Pancreas (tissue), 10 donors: Measurements from ENCODE around the gene PIGW. TPM values are rescaled to one million over a fixed set of nuclear protein-coding genes. Genes with fewer than 3 reads are reported as not detected.

Experiments used
- ATAC-seq, 4 donors: fragments of 200-7000 bp; cut with Tn5 transposase; one replicate each; pipeline versions ENCODE4 v1.8.0 to v1.9.1; 2020; ENCODE audit warnings: mild to moderate bottlenecking in 4 of 4, moderate library complexity in 4 of 4
- DNase-seq, 6 donors: peaks; one replicate each; pipeline ENCODE4 v3.0.0-alpha.2; 2020
- FAIRE-seq: peaks from 2 replicates; lab custom pipeline; 2012; peaks lifted over from hg19 to GRCh38; lab: Jason Lieb, UNC
- H3K27ac ChIP-seq, 4 donors: fragments of 200-600 bp; sonication (generic); 1 replicate in 3 of 4; 2 replicates in 1 of 4; pipeline versions ENCODE4 v1.5.0 to v1.8.0; 2020
- H3K27me3 ChIP-seq, 4 donors: fragments of 200-600 bp; one replicate each; pipeline ENCODE4 v1.8.0; 2021
- H3K36me3 ChIP-seq, 3 donors: fragments of 200-600 bp; sonication (generic) in 1 of 3; one replicate each; pipeline versions ENCODE4 v1.5.0 to v1.8.0; 2020 to 2021
- H3K4me1 ChIP-seq, 3 donors: fragments of 200-600 bp; one replicate each; pipeline ENCODE4 v1.8.0; 2021
- H3K4me3 ChIP-seq, 4 donors: fragments of 200-600 bp; sonication (generic) in 2 of 4; one replicate each; pipeline versions ENCODE4 v1.5.0 to v1.8.0; 2020 to 2021
- H3K9me3 ChIP-seq, 4 donors: fragments of 200-600 bp; one replicate each; pipeline ENCODE4 v1.8.0; 2021
- WGBS, 2 donors: extraction: QIAGEN DNeasy Blood & Tissue Kit; methylation state at CpG; one replicate each; pipeline ENCODE4 v1.1.7; 2013; 5-methylcytosine and 5-hydroxymethylcytosine counted together
- intact Hi-C, 3 donors: fragments of 100-400 bp; cut with DNase I; formaldehyde crosslinking; loops; one replicate each; pipeline versions ENCODE4 v1.11.1 to v1.14.2; 2022
- polyA plus RNA-seq, 2 donors: library from polyadenylated mRNA; stranded (reverse); fragments of 200-250 nt; gene quantifications; one replicate each; pipeline ENCODE4 v1.2.3, GENCODE V29; 2013
- total RNA-seq, 6 donors: library from RNA; stranded (reverse); fragmentation: NEBNext Ultra II Directional in 4 of 6; extraction: Animal tissue kit (Norgen Biotek cat#: 25700) in 4 of 6; gene quantifications; one replicate each; pipeline versions ENCODE4 v1.2.1 to v1.2.4, GENCODE V29; 2021 to 2023
- TF ChIP-seq, protein P1 (sequence below), 4 donors: fragments of 200-600 bp; sonication (generic) in 3 of 4; IDR thresholded peaks; one replicate each; pipeline versions ENCODE4 v1.5.0 to v1.8.0; 2021; ENCODE audit warnings: antibody characterized with exemption in 4 of 4
- donor health status: healthy with polysubstance abuse.
- donor health status: DM: no; HTN: no; CAD: no; lungs with moderate emphysema.
- donor health status: DM: no; HTN: no; CAD: no.
- donor health status: control.
- donor health status: control.
- donor health status: Bipolar disorder and iron deficiency.
- donor health status: DM: yes; HTN: yes; CAD: no.
- donor health status: DM: no; HTN: no; CAD: no.
- donor health status: DM: no; HTN: no; CAD: no.
- donor health status: DM: yes; HTN: yes; CAD: no.

PIGW gene
- total and polyA plus RNA-seq, 8 donors: 1.1 to 3.9 (median 2.9) TPM

DNA sequence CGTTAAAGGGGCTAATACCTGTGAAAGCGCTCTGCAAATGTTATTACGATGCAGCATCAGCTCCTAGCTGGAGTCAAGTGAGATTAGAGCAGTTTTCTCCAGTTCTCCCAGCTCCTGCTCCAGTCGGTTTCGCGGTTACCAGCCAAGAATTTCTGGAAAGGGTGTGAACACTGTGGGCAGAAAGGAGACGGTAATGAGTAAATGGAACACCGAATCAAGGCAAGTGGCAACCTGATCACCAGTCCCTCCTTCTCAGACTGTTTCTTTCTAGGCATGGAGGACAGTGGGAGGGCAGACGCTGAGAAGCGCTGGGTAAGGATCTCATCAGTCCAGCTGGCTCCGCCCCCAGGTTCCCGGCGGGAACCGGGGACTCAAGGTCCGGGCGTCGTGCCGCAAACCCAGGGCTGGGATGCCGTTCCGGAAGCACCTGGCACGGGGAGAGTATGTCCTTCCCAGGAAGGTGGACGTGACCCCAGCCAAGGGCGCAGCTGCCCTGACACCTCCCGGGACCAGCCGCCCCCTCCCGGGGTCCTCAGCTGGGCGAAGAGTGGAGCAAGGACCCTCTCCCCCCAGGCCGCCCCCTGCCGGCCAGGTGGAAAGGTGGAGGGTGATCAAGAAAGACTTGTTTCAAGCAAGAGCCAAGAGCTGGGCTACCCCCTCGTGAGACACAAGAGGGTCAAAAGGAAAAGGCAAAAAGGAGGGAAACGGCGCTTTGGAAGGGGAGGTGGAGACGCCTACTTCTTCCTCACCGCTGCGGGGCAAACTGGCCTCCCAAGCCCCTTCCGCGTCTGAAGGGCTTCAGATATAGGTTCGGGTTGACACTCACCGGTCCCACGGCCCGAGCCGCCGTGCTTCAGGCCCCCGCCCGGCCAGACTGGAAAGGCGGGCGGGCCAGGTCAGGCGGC lies 600 bp upstream of the PIGW start:
- ATAC-seq (peak; percentile 50 to 66 (median 59)), FAIRE-seq (no peak), DNase-seq (peak; percentile 57 to 90 (median 75))
- no peaks in the 10 kb centered on the region for H3K9me3 ChIP-seq
- peaks cover 0 to 5% (median 0%) of the 10 kb centered on the region in 3 donors for H3K4me1 ChIP-seq
- no peaks in the 10 kb centered on the region for H3K36me3 ChIP-seq
- peak overlapping the region; percentile 55 to 82 (median 73) for H3K4me3 ChIP-seq
- H3K27ac ChIP-seq: peak overlapping the region; percentile 85 to 95 (median 91)
- TF ChIP-seq, protein P1, sequence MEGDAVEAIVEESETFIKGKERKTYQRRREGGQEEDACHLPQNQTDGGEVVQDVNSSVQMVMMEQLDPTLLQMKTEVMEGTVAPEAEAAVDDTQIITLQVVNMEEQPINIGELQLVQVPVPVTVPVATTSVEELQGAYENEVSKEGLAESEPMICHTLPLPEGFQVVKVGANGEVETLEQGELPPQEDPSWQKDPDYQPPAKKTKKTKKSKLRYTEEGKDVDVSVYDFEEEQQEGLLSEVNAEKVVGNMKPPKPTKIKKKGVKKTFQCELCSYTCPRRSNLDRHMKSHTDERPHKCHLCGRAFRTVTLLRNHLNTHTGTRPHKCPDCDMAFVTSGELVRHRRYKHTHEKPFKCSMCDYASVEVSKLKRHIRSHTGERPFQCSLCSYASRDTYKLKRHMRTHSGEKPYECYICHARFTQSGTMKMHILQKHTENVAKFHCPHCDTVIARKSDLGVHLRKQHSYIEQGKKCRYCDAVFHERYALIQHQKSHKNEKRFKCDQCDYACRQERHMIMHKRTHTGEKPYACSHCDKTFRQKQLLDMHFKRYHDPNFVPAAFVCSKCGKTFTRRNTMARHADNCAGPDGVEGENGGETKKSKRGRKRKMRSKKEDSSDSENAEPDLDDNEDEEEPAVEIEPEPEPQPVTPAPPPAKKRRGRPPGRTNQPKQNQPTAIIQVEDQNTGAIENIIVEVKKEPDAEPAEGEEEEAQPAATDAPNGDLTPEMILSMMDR (IDR thresholded peaks at IDR 0.05): peak; percentile 12 to 54 (median 32)
- H3K27me3 ChIP-seq: no peaks in the 10 kb centered on the region
- intact Hi-C loops: no loop called here
- WGBS, 2 donors: 5 to 6% methylated on average over 48 of the region's 48 CpGs

DNA sequence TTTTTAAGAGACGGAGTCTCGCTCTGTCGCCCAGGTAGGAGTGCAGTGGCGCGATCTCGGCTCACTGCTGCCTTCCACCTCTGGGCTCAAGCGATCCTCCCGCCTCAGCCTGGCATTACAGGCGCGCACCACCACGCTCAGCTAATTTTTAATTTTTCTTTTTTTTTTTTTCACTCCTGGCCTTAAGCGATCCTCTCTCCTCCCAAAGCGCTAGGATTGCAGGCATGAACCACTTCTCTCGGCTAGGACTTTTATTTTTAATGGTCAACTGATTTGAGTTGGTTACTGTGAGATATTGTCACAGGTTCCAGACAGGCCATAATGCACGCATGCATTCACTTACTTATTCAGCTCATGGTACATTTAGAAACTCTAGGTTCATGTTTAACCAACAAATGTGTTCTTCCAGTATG lies 888 bp downstream of the PIGW start:
- H3K36me3 ChIP-seq: no peaks in the 10 kb centered on the region
- WGBS, 2 donors: 7 to 10% methylated on average over 15 of the region's 15 CpGs
- peaks cover 0 to 5% (median 0%) of the 10 kb centered on the region in 3 donors for H3K4me1 ChIP-seq
- H3K9me3 ChIP-seq: no peaks in the 10 kb centered on the region
- H3K27ac ChIP-seq: peak overlapping the region; percentile 85 to 95 (median 91)
- H3K4me3 ChIP-seq: peak overlapping the region; percentile 55 to 82 (median 73)
- FAIRE-seq (no peak), ATAC-seq (peak in 3 of 4 donors; percentile 19 to 38 (median 36)), DNase-seq (no peak)
- TF ChIP-seq, protein P1 (IDR thresholded peaks at IDR 0.05): no peak
- no peaks in the 10 kb centered on the region for H3K27me3 ChIP-seq
- intact Hi-C loops: no loop called here

DNA sequence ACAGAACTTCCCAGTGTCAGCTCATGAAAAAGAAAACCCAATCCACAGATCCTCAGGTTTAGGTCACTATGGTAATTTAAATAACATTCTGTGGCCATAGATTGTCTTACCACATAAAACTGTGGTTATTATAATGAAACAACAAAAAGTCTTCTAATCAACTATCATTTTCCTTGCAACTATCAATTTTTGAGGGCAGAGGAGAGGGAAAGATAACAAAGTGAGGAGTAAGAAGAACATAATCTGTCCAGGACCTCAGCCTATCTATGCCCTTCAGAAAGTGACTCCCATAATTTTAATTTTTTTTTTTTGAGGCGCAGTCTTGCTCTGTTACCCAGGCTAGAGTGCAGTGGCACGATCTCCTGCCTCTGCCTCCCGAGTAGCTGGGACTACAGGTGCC lies 5.9 kb downstream of the PIGW start:
- intact Hi-C loops: no loop called here
- DNase-seq (no peak), ATAC-seq (no peak), FAIRE-seq (no peak)
- H3K27ac ChIP-seq: no peak overlapping the region
- H3K36me3 ChIP-seq: no peaks in the 10 kb centered on the region
- H3K27me3 ChIP-seq: no peaks in the 10 kb centered on the region
- peaks cover 0 to 14% (median 4%) of the 10 kb centered on the region in 3 donors for H3K4me1 ChIP-seq
- TF ChIP-seq, protein P1 (IDR thresholded peaks at IDR 0.05): no peak
- 97 to 100% methylated on average over 3 of the region's 3 CpGs for WGBS, 2 donors
- no peaks in the 10 kb centered on the region for H3K9me3 ChIP-seq
- no peak overlapping the region for H3K4me3 ChIP-seq

DNA sequence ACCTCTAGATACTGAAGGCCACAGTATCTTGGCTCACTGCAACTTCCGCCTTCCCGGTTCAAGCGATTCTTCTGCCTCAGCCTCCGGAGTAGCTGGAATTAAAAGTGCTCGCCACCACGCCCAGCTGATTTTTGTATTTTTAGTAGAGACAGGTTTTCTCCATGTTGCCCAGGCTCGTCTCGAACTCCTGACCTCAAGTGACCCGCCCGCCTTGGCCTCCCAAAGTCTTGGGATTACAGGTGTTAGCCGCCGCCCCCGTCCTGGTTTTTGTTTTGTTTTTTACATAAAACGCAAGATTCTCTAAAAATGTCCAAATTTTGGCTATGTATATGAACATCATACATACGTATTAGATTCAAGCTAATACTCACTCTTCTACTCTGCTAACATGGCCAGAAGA lies 8.0 kb downstream of the PIGW start:
- Histone ChIP-seq H3K9me3 (no peaks in the 10 kb centered on the region), H3K27ac (no peak overlapping the region), H3K27me3 (no peaks in the 10 kb centered on the region), H3K36me3 (no peaks in the 10 kb centered on the region), H3K4me1 (peaks cover 15 to 28% (median 18%) of the 10 kb centered on the region in 3 donors), H3K4me3 (no peak overlapping the region)
- DNase-seq: no peak
- FAIRE-seq: no peak
- WGBS, 2 donors: 94 to 95% methylated on average over 15 of the region's 15 CpGs
- intact Hi-C loops: no loop called here
- TF ChIP-seq, protein P1 (IDR thresholded peaks at IDR 0.05): no peak
- ATAC-seq: no peak

DNA sequence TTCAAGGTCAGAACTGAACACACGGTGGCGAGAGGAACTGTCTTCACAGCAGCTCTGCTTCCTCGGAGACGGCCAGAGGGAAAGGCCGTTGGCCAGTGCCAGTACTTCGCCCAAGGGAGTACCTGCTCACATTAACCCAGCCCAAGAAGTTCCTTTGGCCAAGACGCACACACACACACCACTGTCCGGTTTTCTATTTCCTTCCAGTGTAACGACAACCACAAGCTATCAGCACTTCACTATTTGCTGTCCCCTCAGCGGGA lies 9.2 kb downstream of the PIGW start:
- H3K27me3 ChIP-seq: no peaks in the 10 kb centered on the region
- DNase-seq (peak in 5 of 6 donors; percentile 25 to 62 (median 43)), FAIRE-seq (no peak), ATAC-seq (peak; percentile 1 to 10 (median 5))
- no peaks in the 10 kb centered on the region for H3K9me3 ChIP-seq
- peak overlapping the region; percentile 68 to 97 (median 95) for H3K4me3 ChIP-seq
- peak overlapping the region; percentile 98 to 99 (median 99) for H3K27ac ChIP-seq
- no peaks in the 10 kb centered on the region for H3K36me3 ChIP-seq
- whole genome bisulfite sequencing, 2 donors: 0% methylated on average over 10 of the region's 10 CpGs
- intact Hi-C loops: no loop called here
- peaks cover 20 to 39% (median 29%) of the 10 kb centered on the region in 3 donors for H3K4me1 ChIP-seq
- TF ChIP-seq, protein P1 (IDR thresholded peaks at IDR 0.05): no peak
